GM12874 (cell line): ENCODE data around the gene CALR3.

ENCODE experiments used
- CTCF ChIP-seq: IDR thresholded peaks from 2 replicates; pipeline ENCODE4 v1.5.1; 2011; ENCODE audit warnings: low read depth, mild to moderate bottlenecking, control low read depth, low read length, moderate library complexity; ENCODE audit not compliant: insufficient read depth

CALR3 gene

GRCh38 chr19:16520986-16521624 is 25.1 kb upstream of the CALR3 start:
- no peak for TF ChIP-seq CTCF

- no peak for TF ChIP-seq CTCF
These were observed 24.4 kb upstream of the CALR3 start for GRCh38 chr19:16520074-16520973.

GRCh38 chr19:16519230-16519687 is 23.3 kb upstream of the CALR3 start:
- no peak for TF ChIP-seq CTCF

- TF ChIP-seq CTCF, result no peak
These were observed 22.7 kb upstream of the CALR3 start for GRCh38 chr19:16518483-16519229.

GRCh38 chr19:16518061-16518460 is 22.1 kb upstream of the CALR3 start:
- no peak for TF ChIP-seq CTCF

- no peak for TF ChIP-seq CTCF
These were observed 21.1 kb upstream of the CALR3 start for GRCh38 chr19:16516923-16517610.
